Effector CD8-positive, alpha-beta T cell (primary cell): Measurements from ENCODE around the gene C11orf87.

Source experiments
- DNase-seq: peaks from one replicate; lab custom pipeline; 2025; lab: John Stamatoyannopoulos, UW
- total RNA-seq, 4 experiments: gene quantifications; one replicate each; lab custom pipeline; 2026; lab: John Stamatoyannopoulos, UW

C11orf87 gene
- 0 reads per million in 4 experiments for total RNA-seq

DNA sequence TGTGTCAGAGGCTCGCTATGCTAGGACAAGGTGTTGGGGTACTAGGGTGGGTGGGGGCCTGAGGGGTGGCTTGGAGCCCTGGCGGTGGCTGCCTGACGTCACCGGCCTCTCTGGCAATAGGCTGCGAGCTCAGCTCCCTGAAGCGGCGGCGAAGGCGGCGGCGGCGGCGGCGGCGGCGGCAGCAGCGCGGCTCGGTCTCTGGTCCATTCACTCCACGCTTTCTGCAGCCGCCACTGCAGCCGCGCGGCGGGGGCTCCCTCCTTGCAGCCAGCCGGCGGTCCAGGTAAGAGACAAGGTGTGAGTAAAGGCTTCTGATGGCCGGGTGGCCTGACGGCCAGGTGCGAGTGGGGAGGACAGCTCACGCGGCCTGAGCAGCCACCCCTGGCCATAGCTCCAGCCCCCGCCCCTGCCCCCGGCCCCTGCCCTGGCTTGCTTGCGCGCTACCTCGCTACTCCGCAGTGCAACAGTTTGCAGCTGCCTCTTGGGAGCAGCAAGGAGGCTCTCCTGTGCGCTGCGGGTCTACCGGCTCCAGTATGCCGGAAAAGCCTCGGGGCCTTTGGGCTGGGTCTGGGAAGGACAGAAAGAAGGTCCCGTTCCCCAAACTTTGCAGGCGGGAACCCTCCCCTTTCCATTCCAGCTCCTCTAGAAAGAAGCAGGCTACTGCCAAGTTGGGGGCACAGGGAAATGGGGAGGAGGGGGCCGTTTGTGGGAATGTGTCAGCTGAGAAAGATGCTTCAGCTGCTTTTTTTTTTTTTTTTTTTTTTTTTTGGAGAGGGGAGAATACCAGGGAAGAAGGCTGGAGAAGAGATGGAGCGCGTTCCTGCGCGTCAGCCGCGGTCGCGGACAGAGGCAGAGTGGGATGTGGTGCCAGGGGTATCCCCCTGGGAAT lies at the start of gene C11orf87:
C11orf87 (plus strand) TSS at position 210 of the 889 bp plus-strand sequence. CDS start 1,444 bp downstream, outside the sequence.
- DNase-seq = no peak

DNA sequence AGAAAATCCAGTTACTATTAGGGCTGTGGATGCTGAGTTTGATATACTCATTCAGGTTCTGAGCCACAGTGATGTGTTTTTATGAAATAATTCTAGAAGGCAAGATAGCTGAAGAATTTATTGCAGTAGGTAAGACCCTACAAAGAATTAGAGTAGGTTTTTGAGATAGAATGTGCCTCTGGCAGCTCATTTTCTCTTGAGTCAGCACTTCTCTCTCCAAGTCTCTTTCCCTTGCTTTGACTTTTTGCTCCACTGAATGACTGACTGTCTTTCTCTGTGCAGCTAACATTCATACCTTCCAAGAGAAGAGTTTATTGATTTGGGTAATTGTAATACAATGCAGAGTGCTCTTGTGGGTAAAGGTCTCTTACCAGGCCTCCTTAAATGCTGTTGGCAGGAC lies 48.0 kb upstream of the C11orf87 start:
- no peak for DNase-seq

DNA sequence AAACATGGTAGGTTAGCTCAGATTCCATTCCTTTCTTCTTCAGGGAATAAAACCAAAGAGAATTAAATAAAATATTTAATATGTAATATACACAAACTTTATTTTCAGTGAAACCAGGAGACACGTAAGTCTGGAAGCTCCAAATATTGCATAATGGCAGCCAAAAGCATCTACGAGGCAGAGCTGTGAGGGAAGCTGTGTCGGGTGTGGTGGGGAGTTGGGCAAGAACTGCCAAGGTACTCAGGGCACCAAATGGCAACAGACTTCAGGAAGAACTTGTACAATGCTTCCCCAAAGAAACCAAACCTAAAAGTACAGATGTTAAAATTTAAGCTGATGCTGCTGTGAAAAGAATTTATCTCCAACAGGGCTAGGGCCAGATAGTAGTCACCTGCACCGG lies 47.5 kb upstream of the C11orf87 start:
- DNase-seq = no peak

DNA sequence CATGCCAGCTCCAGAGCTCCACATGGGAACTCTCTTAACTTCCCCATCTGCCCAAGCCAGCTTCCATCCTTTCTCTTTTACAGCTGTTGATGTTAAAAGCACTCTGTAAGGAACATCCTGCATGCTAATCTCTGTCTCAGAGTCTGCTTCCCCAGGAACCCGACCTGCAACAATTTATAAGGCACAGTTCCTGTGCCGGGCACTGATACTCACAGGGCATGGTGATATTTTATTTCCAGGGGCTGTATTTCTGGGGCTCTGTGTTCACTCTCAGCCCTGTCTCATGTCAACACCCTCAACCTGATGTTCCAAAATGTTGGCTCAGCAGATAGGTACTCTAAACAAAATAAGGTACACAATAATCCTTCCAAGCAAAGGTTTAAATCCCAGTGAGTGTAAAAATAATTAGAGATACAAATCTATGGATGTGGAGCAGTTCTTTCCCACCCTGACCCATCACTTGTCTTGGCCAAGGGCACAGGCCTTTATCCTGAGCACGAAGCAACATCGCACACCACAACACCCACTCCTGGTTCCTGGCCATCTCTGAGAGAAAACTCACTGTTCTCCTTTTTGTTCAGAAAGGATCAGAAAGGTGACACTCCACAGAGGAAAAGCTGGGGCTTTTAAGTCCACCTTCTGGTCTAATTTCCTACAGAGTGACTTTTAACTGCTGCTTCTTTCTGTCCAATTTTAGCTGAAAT lies 44.8 kb upstream of the C11orf87 start:
- DNase-seq = no peak

DNA sequence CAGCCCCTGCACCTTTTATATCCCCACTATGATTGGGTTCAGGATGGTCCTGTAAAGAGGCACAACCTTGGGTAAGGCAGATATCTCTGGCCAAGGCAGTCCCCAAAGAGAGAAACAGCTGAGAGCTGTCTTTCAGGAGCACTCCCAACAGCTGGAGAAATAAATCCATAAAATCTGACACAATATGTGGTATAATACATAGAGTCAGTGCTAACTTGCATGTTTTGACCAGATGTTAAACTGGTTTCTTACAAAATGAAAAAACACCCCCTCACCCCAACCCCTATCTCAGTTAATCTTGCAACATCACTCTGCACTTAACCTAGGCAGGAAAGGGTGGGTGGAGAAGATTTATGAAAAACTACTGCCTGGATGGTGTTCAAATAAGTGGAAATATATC lies 44.0 kb upstream of the C11orf87 start:
- no peak for DNase-seq

DNA sequence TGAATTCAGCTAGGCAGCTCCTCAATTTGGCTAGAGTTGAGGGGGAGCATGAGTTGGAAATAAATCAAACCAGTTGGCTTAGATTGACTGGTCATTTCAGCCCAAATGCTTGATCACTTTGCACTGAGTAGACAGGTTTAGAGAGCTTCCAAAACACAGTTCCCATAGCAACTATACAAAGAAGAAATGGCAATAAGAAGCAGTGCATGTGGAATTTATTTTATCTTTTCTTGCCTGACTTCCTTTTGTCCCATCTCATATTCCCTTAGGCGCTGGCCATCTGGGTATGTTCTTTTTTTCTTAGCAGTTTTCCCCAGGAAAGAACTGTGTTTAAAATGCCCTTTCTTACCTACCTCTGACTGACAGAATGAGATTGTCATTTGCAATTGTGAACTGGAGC lies 38.7 kb upstream of the C11orf87 start:
- no peak for DNase-seq

DNA sequence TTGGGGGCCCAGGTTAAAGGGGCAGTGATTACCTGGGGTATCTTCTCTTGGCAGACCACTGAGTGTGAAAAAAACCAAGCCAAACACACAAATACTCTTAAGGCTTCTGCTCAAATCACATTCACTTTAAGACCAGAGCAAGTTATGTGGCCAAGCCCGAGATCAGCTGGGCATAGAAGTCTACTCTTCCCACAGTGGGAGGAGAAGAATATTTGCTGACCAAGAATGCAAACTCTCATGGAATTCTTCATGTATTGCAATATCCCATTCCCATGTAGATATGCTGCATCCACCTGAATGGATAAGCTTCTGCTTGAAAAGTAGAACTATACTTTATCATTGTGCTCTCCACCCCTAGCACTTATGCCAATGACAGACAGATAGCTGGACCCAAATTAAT lies 37.1 kb upstream of the C11orf87 start:
- DNase-seq = no peak

DNA sequence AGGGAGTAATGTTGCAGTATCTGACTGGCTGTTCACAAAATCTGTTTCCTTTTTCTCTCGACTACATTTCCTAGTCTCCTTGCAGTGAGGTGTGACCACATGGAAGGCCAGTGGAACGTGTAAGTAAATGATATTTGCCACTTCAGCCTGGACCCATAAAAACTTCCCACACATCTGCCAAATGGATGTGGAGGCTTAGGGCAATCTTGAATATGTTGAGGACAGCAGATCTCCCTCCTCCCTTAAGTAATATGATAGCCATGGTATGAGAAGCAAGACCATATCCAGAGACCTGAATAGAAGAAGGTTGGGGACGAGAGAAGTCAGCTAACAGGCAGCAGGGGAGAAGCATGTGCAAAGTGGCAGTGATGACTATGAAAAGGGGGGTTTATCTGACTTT lies 33.0 kb upstream of the C11orf87 start:
- DNase-seq = no peak

DNA sequence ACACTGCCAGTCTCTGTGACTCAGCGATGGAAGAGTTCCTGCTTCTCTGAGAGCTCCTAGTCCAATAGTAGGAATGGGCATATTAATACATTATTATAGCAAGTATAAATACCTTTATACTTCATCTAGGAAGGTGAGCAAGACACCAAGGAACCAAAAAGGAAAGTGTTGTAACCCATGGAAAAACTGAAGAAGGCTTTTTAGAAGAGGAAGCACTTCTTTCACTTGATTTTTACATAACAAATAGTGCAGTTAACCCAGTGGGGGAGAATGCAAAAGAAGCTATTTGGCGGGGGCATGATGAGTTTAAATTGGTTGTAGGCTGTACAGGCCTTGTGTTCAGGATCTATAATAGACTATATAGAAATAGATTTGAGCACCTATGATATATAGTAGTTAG lies 31.2 kb upstream of the C11orf87 start:
- DNase-seq = no peak

DNA sequence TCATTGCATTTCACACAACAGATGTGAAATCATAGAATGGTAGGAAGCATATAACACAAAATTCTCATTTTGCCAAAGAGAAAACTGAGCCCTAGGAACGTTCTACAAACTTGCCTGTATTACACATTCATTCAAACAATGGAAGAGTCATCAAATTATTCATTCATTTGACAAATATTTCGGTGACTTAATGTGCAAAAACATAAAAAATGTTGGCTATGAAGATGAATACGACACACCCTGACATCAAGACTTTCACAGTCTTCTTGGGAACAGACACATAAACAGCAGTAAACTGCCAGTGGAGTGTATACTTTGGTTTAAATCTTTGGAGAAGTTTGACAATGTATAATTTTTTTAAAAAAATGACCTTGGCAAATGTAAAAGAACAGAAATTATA lies 20.4 kb upstream of the C11orf87 start:
- DNase-seq = no peak

DNA sequence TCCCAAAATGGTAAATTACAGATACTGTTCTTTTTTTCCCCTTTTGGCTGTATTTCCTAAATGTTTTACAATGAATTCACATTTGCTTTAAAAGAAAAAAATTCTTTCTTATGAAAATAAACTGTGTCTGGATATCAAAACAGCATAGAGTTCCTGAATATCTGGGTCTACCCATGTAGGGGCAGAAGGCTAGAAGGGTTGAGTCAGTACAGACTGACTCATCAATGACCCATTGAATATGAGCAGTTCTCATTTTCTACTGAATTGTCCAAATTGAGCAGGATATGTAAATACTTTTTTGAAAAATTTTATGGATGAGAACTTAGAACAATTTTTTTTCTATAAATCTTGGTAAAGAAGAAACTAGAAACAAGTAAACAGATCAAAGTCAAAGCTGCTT lies 16.3 kb upstream of the C11orf87 start:
- DNase-seq = no peak

DNA sequence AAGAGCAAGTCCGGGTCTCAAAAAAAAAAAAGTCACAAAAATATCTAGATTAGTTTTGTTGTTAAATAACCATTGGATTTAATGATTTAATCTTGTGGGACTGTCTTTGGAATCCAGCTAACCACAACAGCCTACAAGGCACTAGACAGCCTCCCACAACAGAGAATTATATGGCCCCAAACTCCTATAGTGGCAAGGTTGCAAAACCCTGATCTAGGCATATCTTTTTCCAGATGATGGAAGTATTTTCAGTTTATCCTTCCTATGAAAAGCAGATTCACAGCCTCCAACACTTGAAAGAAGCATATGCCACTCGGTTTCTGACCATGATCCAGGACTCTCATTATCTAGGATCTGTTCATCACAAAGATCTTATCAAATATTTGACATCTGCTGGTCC lies 5.4 kb upstream of the C11orf87 start:
- DNase-seq = no peak

DNA sequence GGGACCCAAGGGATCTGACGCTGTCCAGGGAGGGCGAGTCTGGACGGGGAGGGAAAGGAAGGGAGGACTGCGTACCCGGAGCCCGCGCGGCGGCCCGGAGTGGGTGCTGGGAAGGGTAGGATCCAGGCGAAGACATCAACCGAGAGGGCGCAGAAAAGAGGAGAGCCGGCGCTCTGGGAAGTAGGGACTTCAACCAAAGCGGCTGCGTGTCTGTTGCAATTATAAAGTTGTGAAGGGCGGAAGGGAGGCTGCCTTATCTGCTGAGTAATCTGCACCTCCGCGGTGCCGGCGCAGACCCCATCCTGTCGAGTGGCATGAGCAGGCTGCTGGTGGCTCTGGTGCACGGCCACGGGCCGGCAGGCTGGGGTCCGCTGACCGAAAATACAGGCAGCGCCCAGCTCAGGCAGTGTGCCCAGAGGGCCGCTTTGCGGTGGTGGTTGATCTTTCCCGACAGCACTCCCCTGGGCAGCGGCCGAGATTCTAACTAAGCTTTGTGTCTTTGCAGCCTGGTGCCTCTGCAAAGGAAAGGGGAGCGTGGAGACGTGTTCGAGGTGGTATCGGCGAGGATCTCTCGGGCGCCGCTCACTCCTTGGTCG lies 978 bp downstream of the C11orf87 start:
- DNase-seq = no peak

DNA sequence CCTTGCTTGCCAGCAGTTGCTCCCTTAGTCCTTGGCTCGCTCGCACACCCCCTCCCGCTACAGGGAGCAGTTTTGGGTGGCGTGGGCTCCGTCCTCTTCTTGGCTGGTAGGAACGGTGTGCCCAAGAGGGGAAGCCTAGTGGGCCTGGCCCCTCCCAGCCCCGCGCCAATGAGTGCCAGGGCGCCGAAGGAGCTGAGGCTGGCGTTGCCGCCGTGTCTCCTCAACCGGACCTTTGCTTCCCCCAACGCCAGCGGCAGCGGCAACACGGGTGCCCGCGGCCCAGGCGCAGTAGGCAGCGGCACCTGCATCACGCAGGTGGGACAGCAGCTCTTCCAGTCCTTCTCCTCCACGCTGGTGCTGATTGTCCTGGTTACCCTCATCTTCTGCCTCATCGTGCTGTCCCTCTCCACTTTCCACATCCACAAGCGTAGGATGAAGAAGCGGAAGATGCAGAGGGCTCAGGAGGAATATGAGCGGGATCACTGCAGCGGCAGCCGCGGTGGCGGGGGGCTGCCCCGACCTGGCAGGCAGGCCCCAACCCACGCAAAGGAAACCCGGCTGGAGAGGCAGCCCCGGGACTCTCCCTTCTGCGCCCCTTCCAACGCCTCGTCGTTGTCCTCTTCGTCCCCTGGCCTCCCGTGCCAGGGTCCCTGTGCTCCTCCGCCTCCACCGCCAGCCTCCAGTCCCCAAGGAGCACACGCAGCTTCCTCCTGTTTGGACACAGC lies 1.6 kb downstream of the C11orf87 start:
- no peak for DNase-seq

DNA sequence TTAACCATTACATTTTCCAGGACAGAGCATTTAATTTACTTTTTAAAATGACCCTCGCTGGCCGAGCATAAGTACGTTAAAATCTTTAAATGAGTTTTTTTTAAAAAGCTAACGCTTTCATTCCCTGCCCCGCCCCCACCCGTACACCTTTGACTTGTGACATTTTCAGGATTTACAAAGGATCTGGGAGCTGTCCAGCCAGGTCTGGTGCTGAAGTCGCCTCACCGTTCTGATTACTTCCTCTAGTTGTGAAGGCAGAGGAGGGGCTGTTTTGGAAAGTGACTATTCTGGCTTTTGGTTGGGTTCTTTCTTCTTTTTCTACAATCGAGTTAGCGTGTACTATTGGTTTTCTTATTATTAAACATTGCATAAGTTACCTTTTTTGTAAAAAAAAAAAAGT lies 2.9 kb downstream of the C11orf87 start:
- no peak for DNase-seq

DNA sequence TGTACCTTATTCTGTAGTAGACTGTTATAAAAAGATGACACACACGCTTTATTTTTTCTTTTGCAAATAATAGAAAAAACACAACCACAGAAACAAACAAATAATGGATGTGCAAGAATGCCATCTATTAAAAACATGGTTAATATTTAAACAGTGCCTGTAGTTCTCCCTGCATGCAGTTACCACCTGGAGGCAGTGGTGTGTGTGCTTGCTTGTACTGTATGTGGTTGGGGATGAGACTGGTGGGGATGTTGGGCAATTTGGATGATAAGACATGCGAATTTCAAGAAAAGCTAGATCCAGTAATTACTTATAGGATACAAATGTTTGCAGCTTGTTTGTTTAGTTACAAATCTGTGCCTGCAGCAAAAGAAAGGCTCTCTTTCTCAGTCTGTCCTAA lies 3.6 kb downstream of the C11orf87 start:
- DNase-seq = no peak

DNA sequence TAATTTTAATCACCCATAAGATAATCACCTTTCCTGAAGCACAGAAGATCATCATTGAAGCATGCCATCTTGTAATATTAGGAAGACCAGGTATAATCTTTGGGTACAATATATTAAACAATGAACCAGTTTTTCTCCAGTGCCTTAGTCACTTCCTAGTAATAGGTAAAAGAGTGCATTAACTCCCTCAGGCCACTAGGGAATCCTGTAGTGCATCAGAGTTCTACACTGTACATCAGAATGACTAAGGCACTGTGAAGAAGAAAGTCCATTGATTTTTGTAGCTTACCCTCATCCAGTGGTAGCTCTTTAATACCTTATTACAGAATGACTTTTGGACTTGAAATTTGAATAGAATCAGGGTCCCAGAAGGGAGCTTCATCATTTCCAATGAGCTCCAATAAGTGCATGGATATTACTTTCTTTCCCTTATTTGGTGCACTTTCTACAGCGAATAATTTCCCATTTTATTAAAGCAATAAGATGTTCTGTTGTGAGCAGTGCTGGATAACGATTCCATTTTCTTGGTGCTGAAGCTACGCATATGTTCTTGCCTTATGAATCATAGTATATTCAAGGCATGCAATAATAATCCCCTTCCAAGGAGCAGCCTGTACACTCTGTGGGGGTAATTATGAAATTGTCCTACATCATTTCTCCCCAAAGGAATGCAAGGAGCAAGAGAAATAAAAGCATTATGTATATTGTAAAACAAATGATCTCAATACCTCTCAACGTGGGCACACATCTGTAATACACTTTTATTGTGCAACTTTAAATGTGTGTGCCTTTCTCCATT lies 4.7 kb downstream of the C11orf87 start:
- no peak for DNase-seq

DNA sequence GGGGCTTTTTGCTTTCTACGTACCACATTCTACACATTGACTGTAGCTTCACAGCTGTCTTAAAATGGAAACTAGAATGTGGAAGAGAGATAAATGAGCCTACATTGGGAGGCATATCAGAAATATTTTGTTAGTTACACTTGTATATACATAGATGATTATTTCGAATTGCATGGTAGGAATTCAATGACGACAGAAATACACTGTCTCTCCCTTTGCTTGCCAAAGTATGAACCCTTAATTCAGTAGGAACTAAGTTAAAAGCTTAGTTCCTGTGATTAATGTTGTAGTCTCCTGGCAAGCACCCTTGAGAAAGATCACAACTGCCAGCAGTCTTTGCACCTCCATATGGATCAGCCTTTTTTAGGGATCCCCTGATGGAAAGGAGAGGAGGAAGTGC lies 10.1 kb downstream of the C11orf87 start:
- no peak for DNase-seq

DNA sequence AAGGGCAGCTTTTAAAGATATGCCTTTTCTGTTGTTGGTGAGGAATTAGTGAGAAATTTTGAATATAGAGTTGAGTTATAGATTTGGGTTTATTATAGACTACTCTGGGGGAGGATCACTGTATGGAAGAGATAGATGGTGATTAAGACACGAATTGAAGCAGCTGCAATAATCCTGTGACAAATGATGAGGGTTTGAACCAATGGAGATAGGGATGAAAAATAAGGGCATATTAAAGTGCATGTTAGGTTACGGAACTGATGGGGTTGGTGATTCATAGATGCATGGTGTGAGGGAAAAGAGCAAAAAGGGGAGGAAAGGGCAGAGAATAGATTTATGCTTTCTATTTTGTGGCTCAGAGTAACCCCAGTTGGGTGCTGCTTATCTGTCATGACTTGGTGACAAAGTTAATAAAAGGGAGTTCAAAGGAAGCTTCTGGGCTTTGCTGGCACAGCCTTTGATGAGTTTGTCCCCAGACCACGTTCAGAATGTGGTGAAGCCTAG lies 11.8 kb downstream of the C11orf87 start:
- DNase-seq = no peak

DNA sequence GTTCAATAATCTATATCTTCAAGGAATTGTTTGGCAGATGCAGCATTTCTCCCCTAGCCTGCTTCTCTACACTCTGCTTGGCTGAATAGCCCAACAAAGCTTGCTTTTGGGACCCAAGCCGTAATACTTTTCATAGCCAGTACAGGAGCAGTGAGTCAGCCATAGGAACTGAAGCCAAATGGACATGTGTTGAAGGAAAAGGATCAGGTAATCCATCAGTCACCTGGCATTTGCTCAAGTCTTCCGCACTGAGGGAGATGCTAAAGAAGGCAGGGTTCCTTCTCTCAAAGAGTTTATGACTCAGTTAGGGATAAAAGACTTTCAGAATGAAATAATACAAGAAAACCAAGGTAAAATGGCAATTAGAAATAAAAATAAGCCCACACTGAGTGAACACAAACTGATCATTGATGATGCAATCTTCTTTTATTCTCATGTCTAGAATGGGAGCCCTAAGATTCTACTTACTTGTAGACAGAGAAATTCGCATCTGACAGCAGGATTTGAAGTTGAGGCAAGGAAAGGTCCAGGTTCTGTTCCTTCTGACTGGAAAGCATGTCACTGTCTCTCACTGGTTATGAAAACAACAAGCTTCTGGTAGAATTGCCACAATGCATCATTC lies 13.2 kb downstream of the C11orf87 start:
- no peak for DNase-seq

DNA sequence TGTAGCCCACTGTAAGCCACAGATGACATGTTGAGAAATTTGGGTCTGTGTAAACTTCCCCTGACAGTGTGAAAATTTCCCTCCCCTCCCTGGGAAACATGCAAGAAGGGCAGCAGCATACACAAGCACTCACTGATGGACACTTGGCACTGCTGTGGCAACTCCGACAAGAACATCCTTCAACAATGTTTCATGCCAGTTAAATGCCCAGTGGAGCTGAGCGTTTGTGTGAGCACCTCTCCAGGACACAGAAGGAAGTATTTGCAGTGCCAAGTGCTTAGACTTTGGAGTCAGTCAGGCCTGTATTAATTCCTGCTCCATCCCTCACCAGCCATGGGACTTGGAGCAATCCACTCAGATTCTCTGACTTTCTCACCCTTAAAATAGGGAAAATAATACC lies 17.7 kb downstream of the C11orf87 start:
- DNase-seq = no peak
